Measurements from ENCODE around the gene RETREG1. TPM values are rescaled to one million over a fixed set of nuclear protein-coding genes. Genes with fewer than 3 reads are reported as not detected.

The RETREG1 gene
- total and polyA plus RNA-seq, 2 experiments from 2014 or later: 2.3 to 3.6 TPM

DNA sequence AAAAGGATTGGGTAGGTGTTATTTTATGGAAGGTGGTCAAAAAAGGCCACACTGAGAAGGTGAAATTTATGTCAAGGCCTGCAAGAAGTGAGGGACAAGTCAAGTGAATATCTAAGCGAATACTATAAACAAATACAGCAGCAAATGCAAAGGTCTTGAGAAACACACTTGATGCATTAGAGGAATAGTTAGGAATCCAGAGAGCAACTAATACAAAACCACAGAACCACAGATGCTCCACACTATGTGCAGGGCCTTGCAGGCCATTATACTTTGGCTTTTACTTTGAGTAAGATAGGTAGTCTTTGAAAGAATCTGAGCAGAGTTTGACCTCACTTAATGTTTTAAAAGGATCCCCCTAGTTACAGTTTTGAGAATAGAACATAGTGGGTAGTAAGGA is 155.8 kb downstream of the RETREG1 start:
- no peak overlapping the region for H3K4me3 Mint-ChIP-seq

More for the DNA sequence above, 155.8 kb downstream of the RETREG1 start:
- Histone ChIP-seq H3K79me2 (replicated peaks; ENCODE audit: insufficient read depth) (peaks cover 40% of the 10 kb centered on the region), H2AFZ (no peak overlapping the region), H3K9me2 (ENCODE audit: insufficient read depth) (no peaks in the 10 kb centered on the region), H3K27me3 (ENCODE audit: insufficient read depth) (no peaks in the 10 kb centered on the region), H3F3A (replicated peaks; ENCODE audit: low read depth) (no peaks in the 10 kb centered on the region), H3K27ac (ENCODE audit: low read depth) (no peak overlapping the region), H3K36me3 (ENCODE audit: insufficient read depth) (peaks cover 23% of the 10 kb centered on the region), H3K4me1 (ENCODE audit: insufficient read depth) (peaks cover 15% of the 10 kb centered on the region), H3K4me3 (no peak overlapping the region), H4K20me1 (replicated peaks; ENCODE audit: insufficient read depth) (peaks cover 8% of the 10 kb centered on the region), H3K4me2 (no peak overlapping the region)
- no peak overlapping the region for H3K27ac Mint-ChIP-seq
- H3K9me3 Mint-ChIP-seq: no peaks in the 10 kb centered on the region; the same call in 2 of the 3 replicates
- DNase-seq (ENCODE audit: low spot score) (no peak), ATAC-seq (no peak)
- peaks cover 50% of the 10 kb centered on the region for H3K36me3 Mint-ChIP-seq (ENCODE audit: low read depth)
- H3K27me3 Mint-ChIP-seq (ENCODE audit: insufficient read depth, low read depth, poor library complexity): peaks cover 8% of the 10 kb centered on the region
- peaks cover 16% of the 10 kb centered on the region for H3K4me1 Mint-ChIP-seq
- TF ChIP-seq EZH2phosphoT487 (IDR thresholded peaks at IDR 0.05; ENCODE audit: unreplicated experiment): no peak
- no peak for TF ChIP-seq ZNF114 (CRISPR knock-in tag; IDR thresholded peaks at IDR 0.05)
- TF ChIP-seq CREB1 (CRISPR knock-in tag; IDR thresholded peaks at IDR 0.05; ENCODE audit: low read depth): no peak
- TF ChIP-seq EZH2 (IDR thresholded peaks at IDR 0.05; ENCODE audit: low read depth, unreplicated experiment): no peak
- no peak for TF ChIP-seq JUNB (IDR thresholded peaks at IDR 0.05; ENCODE audit: unreplicated experiment)
- no peak for TF ChIP-seq ZNF331 (CRISPR knock-in tag; IDR thresholded peaks at IDR 0.05; ENCODE audit: low read depth)
- TF ChIP-seq, protein P1, sequence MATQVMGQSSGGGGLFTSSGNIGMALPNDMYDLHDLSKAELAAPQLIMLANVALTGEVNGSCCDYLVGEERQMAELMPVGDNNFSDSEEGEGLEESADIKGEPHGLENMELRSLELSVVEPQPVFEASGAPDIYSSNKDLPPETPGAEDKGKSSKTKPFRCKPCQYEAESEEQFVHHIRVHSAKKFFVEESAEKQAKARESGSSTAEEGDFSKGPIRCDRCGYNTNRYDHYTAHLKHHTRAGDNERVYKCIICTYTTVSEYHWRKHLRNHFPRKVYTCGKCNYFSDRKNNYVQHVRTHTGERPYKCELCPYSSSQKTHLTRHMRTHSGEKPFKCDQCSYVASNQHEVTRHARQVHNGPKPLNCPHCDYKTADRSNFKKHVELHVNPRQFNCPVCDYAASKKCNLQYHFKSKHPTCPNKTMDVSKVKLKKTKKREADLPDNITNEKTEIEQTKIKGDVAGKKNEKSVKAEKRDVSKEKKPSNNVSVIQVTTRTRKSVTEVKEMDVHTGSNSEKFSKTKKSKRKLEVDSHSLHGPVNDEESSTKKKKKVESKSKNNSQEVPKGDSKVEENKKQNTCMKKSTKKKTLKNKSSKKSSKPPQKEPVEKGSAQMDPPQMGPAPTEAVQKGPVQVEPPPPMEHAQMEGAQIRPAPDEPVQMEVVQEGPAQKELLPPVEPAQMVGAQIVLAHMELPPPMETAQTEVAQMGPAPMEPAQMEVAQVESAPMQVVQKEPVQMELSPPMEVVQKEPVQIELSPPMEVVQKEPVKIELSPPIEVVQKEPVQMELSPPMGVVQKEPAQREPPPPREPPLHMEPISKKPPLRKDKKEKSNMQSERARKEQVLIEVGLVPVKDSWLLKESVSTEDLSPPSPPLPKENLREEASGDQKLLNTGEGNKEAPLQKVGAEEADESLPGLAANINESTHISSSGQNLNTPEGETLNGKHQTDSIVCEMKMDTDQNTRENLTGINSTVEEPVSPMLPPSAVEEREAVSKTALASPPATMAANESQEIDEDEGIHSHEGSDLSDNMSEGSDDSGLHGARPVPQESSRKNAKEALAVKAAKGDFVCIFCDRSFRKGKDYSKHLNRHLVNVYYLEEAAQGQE (IDR thresholded peaks at IDR 0.05; ENCODE audit: unreplicated experiment): no peak
- no peak for TF ChIP-seq ZNF462 (CRISPR knock-in tag; IDR thresholded peaks at IDR 0.05)
- TF ChIP-seq, protein P2, sequence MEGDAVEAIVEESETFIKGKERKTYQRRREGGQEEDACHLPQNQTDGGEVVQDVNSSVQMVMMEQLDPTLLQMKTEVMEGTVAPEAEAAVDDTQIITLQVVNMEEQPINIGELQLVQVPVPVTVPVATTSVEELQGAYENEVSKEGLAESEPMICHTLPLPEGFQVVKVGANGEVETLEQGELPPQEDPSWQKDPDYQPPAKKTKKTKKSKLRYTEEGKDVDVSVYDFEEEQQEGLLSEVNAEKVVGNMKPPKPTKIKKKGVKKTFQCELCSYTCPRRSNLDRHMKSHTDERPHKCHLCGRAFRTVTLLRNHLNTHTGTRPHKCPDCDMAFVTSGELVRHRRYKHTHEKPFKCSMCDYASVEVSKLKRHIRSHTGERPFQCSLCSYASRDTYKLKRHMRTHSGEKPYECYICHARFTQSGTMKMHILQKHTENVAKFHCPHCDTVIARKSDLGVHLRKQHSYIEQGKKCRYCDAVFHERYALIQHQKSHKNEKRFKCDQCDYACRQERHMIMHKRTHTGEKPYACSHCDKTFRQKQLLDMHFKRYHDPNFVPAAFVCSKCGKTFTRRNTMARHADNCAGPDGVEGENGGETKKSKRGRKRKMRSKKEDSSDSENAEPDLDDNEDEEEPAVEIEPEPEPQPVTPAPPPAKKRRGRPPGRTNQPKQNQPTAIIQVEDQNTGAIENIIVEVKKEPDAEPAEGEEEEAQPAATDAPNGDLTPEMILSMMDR (conservative IDR thresholded peaks at IDR 0.05; ENCODE audit: low read depth in 2 of 2): no peak
- no peak for TF ChIP-seq NANOG (IDR thresholded peaks at IDR 0.05; ENCODE audit: borderline replicate concordance)
- TF ChIP-seq, protein P3, sequence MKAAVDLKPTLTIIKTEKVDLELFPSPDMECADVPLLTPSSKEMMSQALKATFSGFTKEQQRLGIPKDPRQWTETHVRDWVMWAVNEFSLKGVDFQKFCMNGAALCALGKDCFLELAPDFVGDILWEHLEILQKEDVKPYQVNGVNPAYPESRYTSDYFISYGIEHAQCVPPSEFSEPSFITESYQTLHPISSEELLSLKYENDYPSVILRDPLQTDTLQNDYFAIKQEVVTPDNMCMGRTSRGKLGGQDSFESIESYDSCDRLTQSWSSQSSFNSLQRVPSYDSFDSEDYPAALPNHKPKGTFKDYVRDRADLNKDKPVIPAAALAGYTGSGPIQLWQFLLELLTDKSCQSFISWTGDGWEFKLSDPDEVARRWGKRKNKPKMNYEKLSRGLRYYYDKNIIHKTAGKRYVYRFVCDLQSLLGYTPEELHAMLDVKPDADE (IDR thresholded peaks at IDR 0.05): no peak
- TF ChIP-seq POLR2AphosphoS5 (IDR thresholded peaks at IDR 0.05; ENCODE audit: low read depth): no peak
- no peak for TF ChIP-seq STAT1 (IDR thresholded peaks at IDR 0.05; ENCODE audit: unreplicated experiment)

Measured in GM23338 (cell line).